ENCODE results near the gene TBC1D30. TPM values are rescaled to one million over a fixed set of nuclear protein-coding genes. Genes with fewer than 3 reads are reported as not detected.

Gene TBC1D30
- polyA plus RNA-seq, 2 of the 4 experiments (the other 2 are of a cell fraction), result 0.65 to 3.5 TPM

DNA sequence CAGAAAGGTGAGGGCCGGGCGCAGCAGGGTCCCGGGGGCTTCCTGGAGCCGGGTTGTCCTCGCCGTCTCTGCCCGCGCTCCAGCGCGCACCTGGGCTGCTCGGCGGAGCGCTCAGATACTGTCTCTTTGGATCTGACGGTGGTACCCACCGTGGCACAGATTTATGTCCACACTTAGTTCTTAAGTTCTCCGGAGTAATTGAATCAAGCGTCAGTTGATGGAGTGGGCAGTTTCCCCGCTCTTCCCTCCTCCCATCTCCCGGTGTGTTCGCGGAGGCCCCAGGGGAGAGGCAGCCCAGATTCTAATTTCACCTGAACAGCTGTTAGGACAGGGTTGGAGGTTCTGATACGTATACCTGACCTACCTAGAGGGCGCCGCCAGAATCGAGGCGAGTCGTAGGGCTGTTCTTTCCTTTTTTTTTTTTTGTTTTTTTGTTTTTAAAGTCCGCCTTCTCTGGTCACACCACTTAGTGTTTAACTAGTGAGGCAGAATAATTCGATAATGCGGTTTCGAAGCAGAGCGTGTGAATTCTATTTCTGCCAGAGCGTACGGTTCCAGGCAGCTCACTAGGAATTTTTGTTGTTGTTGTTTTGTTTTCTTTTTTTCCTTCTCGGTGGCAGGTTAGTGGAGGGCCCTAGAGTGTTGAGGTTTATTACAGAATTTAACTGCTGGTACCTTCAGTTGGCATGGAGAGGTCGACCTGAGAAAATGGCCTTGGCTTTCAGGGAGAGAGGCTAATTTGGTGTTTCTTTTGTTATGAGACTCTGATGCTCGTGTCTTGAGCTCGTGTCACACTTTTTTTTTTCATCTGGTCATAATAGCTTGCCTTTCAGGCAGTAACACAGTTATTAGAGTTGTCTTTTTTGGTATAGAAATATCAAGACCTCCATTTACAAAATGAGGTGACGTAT lies 42.9 kb upstream of the TBC1D30 start:
- POLR2A ChIA-PET, result no interaction called here
- Histone ChIP-seq H3K27ac (peak overlapping the region; percentile 69 to 88; a peak in 4 of 6 replicates), H3K9me3 (no peaks in the 10 kb centered on the region), H3K4me3 (peak overlapping the region; percentile 60), H3K4me2 (peak overlapping the region; percentile 87), H3K4me1 (peaks cover 8% of the 10 kb centered on the region; the same call in 2 of the 3 replicates)
- CTCF ChIA-PET, result interaction anchor here (0.6 to 3.9 kb wide), 8 partner anchors 11 to 1395 kb away, joined by 3 to 33 read pairs (median 4); no protein-coding TSS in a partner anchor
- TF ChIP-seq, protein P1, sequence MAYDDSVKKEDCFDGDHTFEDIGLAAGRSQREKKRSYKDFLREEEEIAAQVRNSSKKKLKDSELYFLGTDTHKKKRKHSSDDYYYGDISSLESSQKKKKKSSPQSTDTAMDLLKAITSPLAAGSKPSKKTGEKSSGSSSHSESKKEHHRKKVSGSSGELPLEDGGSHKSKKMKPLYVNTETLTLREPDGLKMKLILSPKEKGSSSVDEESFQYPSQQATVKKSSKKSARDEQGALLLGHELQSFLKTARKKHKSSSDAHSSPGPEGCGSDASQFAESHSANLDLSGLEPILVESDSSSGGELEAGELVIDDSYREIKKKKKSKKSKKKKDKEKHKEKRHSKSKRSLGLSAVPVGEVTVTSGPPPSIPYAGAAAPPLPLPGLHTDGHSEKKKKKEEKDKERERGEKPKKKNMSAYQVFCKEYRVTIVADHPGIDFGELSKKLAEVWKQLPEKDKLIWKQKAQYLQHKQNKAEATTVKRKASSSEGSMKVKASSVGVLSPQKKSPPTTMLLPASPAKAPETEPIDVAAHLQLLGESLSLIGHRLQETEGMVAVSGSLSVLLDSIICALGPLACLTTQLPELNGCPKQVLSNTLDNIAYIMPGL (CRISPR knock-in tag; IDR thresholded peaks at IDR 0.05; ENCODE audit: borderline replicate concordance), result no peak
- TF ChIP-seq RNF2 (IDR thresholded peaks at IDR 0.05; ENCODE audit: borderline replicate concordance, low read depth) (0 out of 2 replicates have a peak, but pooled peaks have one; percentile 31), ZSCAN20 (CRISPR knock-in tag; IDR thresholded peaks at IDR 0.05) (no peak), EHMT2 (IDR thresholded peaks at IDR 0.05; ENCODE audit: low read depth) (no peak)
- ATAC-seq (peak; percentile 8 to 30; a peak in 4 of 6 replicates), DNase-seq (ENCODE audit: low read depth in 1 of 2, low spot score in 1 of 2) (no peak), FAIRE-seq (no peak)
- WGBS (ENCODE audit: missing lambda C conversion rate), result 42% methylated on average over 35 of the region's 39 CpGs

DNA sequence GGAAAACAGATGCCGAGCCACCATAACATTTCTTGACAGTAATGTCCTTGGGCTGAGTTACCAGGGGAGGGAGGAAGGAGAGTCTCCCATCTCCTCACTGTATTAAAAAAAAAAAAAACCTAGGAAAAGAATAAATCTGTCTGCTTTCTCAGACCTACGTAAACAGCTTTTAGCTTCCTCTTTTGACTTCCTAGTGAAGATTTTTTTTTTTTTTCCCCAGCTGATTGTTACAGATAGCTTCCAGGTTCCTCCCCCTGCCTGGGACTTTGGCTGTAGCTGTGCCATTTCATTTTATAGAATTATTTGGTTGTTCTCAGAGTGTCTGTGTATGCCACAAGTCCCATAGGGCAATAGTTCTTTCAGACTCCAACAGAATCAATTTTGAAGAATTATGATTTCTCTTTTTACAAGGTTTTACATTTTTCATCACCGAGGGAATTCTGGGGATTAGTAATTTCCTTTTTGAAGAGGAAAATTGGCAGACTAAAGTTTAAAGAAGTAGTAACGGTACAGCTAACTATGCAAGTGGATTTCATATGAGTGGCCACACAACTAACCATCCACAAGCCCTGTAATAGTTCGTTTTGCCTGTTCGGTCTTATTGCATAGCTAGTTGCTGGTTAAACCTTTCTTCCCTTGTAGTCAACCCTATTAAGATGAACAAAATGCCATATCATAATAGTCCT lies 42.1 kb upstream of the TBC1D30 start:
- no peak overlapping the region for H3K4me2 ChIP-seq
- peaks cover 8% of the 10 kb centered on the region; the same call in 2 of the 3 replicates for H3K4me1 ChIP-seq
- ATAC-seq (no peak), DNase-seq (ENCODE audit: low read depth in 1 of 2, low spot score in 1 of 2) (no peak), FAIRE-seq (no peak)
- TF ChIP-seq RFX5 (IDR thresholded peaks at IDR 0.05), result no peak
- TF ChIP-seq, protein P2, sequence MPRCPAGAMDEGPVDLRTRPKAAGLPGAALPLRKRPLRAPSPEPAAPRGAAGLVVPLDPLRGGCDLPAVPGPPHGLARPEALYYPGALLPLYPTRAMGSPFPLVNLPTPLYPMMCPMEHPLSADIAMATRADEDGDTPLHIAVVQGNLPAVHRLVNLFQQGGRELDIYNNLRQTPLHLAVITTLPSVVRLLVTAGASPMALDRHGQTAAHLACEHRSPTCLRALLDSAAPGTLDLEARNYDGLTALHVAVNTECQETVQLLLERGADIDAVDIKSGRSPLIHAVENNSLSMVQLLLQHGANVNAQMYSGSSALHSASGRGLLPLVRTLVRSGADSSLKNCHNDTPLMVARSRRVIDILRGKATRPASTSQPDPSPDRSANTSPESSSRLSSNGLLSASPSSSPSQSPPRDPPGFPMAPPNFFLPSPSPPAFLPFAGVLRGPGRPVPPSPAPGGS (IDR thresholded peaks at IDR 0.05), result no peak
- TF ChIP-seq KDM5A (IDR thresholded peaks at IDR 0.05), result no peak
- no peak for TF ChIP-seq POLR2A (IDR thresholded peaks at IDR 0.05; ENCODE audit: low read length)
- TF ChIP-seq CEBPB (IDR thresholded peaks at IDR 0.05), result no peak
- no peak for TF ChIP-seq GATA3 (IDR thresholded peaks at IDR 0.05; ENCODE audit: borderline replicate concordance)
- TF ChIP-seq KDM1A (IDR thresholded peaks at IDR 0.05; ENCODE audit: low read depth), result no peak
- no peak for TF ChIP-seq JUN (IDR thresholded peaks at IDR 0.05)
- TF ChIP-seq, protein P3, sequence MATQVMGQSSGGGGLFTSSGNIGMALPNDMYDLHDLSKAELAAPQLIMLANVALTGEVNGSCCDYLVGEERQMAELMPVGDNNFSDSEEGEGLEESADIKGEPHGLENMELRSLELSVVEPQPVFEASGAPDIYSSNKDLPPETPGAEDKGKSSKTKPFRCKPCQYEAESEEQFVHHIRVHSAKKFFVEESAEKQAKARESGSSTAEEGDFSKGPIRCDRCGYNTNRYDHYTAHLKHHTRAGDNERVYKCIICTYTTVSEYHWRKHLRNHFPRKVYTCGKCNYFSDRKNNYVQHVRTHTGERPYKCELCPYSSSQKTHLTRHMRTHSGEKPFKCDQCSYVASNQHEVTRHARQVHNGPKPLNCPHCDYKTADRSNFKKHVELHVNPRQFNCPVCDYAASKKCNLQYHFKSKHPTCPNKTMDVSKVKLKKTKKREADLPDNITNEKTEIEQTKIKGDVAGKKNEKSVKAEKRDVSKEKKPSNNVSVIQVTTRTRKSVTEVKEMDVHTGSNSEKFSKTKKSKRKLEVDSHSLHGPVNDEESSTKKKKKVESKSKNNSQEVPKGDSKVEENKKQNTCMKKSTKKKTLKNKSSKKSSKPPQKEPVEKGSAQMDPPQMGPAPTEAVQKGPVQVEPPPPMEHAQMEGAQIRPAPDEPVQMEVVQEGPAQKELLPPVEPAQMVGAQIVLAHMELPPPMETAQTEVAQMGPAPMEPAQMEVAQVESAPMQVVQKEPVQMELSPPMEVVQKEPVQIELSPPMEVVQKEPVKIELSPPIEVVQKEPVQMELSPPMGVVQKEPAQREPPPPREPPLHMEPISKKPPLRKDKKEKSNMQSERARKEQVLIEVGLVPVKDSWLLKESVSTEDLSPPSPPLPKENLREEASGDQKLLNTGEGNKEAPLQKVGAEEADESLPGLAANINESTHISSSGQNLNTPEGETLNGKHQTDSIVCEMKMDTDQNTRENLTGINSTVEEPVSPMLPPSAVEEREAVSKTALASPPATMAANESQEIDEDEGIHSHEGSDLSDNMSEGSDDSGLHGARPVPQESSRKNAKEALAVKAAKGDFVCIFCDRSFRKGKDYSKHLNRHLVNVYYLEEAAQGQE (IDR thresholded peaks at IDR 0.05), result no peak
- no peak for TF ChIP-seq EHMT2 (IDR thresholded peaks at IDR 0.05; ENCODE audit: low read depth)
- TF ChIP-seq FOSL2 (IDR thresholded peaks at IDR 0.05), result no peak
- no peak for TF ChIP-seq FOSL2 (CRISPR knock-in tag; IDR thresholded peaks at IDR 0.05)
- no peak for TF ChIP-seq EHF (CRISPR knock-in tag; IDR thresholded peaks at IDR 0.05)
- TF ChIP-seq FOSB (CRISPR knock-in tag; IDR thresholded peaks at IDR 0.05), result no peak
- TF ChIP-seq HOXB5 (CRISPR knock-in tag; IDR thresholded peaks at IDR 0.05), result no peak
- TF ChIP-seq HDAC2 (IDR thresholded peaks at IDR 0.05), result no peak
- no peak for TF ChIP-seq SMC3 (IDR thresholded peaks at IDR 0.05)
- TF ChIP-seq TP53 (CRISPR knock-in tag; IDR thresholded peaks at IDR 0.05), result no peak
- TF ChIP-seq, protein P4, sequence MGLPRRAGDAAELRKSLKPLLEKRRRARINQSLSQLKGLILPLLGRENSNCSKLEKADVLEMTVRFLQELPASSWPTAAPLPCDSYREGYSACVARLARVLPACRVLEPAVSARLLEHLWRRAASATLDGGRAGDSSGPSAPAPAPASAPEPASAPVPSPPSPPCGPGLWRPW (IDR thresholded peaks at IDR 0.05), result no peak
- no peak for TF ChIP-seq HEYL (CRISPR knock-in tag; IDR thresholded peaks at IDR 0.05)
- H3K27ac ChIP-seq, result no peak overlapping the region
- POLR2A ChIA-PET, result no interaction called here
- CTCF ChIA-PET, result interaction anchor here (0.7 to 3.9 kb wide), 6 partner anchors 10 to 451 kb away, joined by 3 to 33 read pairs (median 6); no protein-coding TSS in a partner anchor
- no peak overlapping the region for H3K4me3 ChIP-seq
- 76% methylated on average over 6 of the region's 6 CpGs for WGBS (ENCODE audit: missing lambda C conversion rate)
- no peaks in the 10 kb centered on the region for H3K9me3 ChIP-seq

Data from A549 (cell line).